ENCODE data around the gene PRSS2. TPM values are rescaled to one million over a fixed set of nuclear protein-coding genes. Genes with fewer than 3 reads are reported as not detected.

PRSS2 gene
- total RNA-seq, 1 donor from 2014 or later: not detected

GRCh38 chr7:142808802-142809583 lies 38.2 kb downstream of the PRSS2 start:
- Mint-ChIP-seq H3K4me1 (ENCODE audit: low read depth, unreplicated experiment) (peaks cover 61% of the 10 kb centered on the region), H3K4me3 (ENCODE audit: unreplicated experiment) (no peak overlapping the region), H3K36me3 (ENCODE audit: low read depth, unreplicated experiment) (peaks cover 4% of the 10 kb centered on the region), H3K27me3 (ENCODE audit: low read depth, unreplicated experiment) (peaks cover 12% of the 10 kb centered on the region), H3K27ac (ENCODE audit: unreplicated experiment) (peak overlapping the region; percentile 59), H3K9me3 (ENCODE audit: unreplicated experiment) (peaks cover 3% of the 10 kb centered on the region)
- Histone ChIP-seq H4K20me1 (ENCODE audit: insufficient read depth, low read length) (no peaks in the 10 kb centered on the region), H3K36me3 (ENCODE audit: insufficient read depth, low read length) (no peaks in the 10 kb centered on the region), H3K9ac (ENCODE audit: low read length) (peak overlapping the region; percentile 76), H3K27ac (ENCODE audit: low read depth, low read length) (peak overlapping the region; percentile 96), H2AFZ (ENCODE audit: low read depth, low read length) (no peak overlapping the region), H3K9me3 (ENCODE audit: insufficient read depth, low read depth, low read length) (no peaks in the 10 kb centered on the region), H3K4me2 (ENCODE audit: low read length) (peak overlapping the region; percentile 73), H3K4me3 (ENCODE audit: insufficient read depth, low read depth, low read length) (no peak overlapping the region), H3K27me3 (ENCODE audit: insufficient read depth, low read length) (no peaks in the 10 kb centered on the region), H3K4me1 (ENCODE audit: insufficient read depth, low read length) (peaks cover 62% of the 10 kb centered on the region), H3K79me2 (ENCODE audit: insufficient read depth, low read length) (no peaks in the 10 kb centered on the region)
- DNase-seq (ENCODE audit: low read depth): peak; percentile 79
- TF ChIP-seq CTCF (IDR thresholded peaks at IDR 0.05; ENCODE audit: insufficient read depth, low read depth, low read length) (no peak), EZH2 (IDR thresholded peaks at IDR 0.05; ENCODE audit: insufficient read depth, low read length) (no peak)
- FAIRE-seq: no peak

- Histone ChIP-seq H3K4me2 (ENCODE audit: low read length) (peak overlapping the region; percentile 73), H3K4me3 (ENCODE audit: insufficient read depth, low read depth, low read length) (no peak overlapping the region), H3K9ac (ENCODE audit: low read length) (peak overlapping the region; percentile 58), H3K4me1 (ENCODE audit: insufficient read depth, low read length) (peaks cover 64% of the 10 kb centered on the region), H3K27me3 (ENCODE audit: insufficient read depth, low read length) (no peaks in the 10 kb centered on the region), H3K27ac (ENCODE audit: low read depth, low read length) (peak overlapping the region; percentile 96), H3K36me3 (ENCODE audit: insufficient read depth, low read length) (no peaks in the 10 kb centered on the region), H4K20me1 (ENCODE audit: insufficient read depth, low read length) (no peaks in the 10 kb centered on the region), H3K79me2 (ENCODE audit: insufficient read depth, low read length) (no peaks in the 10 kb centered on the region), H3K9me3 (ENCODE audit: insufficient read depth, low read depth, low read length) (no peaks in the 10 kb centered on the region), H2AFZ (ENCODE audit: low read depth, low read length) (no peak overlapping the region)
- Mint-ChIP-seq H3K27ac (ENCODE audit: unreplicated experiment) (peak overlapping the region; percentile 59), H3K36me3 (ENCODE audit: low read depth, unreplicated experiment) (no peaks in the 10 kb centered on the region), H3K4me3 (ENCODE audit: unreplicated experiment) (no peak overlapping the region), H3K4me1 (ENCODE audit: low read depth, unreplicated experiment) (peaks cover 66% of the 10 kb centered on the region), H3K27me3 (ENCODE audit: low read depth, unreplicated experiment) (peaks cover 9% of the 10 kb centered on the region), H3K9me3 (ENCODE audit: unreplicated experiment) (no peaks in the 10 kb centered on the region)
- no peak for DNase-seq (ENCODE audit: low read depth)
- no peak for TF ChIP-seq CTCF (IDR thresholded peaks at IDR 0.05; ENCODE audit: insufficient read depth, low read depth, low read length)
- no peak for TF ChIP-seq EZH2 (IDR thresholded peaks at IDR 0.05; ENCODE audit: insufficient read depth, low read length)
- FAIRE-seq: no peak
Measured at GRCh38 chr7:142809671-142810070, 38.9 kb downstream of the PRSS2 start.

- FAIRE-seq (no peak), DNase-seq (ENCODE audit: low read depth) (peak; percentile 44)
- H3K4me1 ChIP-seq (ENCODE audit: insufficient read depth, low read length): peaks cover 63% of the 10 kb centered on the region
- no peaks in the 10 kb centered on the region for H3K36me3 Mint-ChIP-seq (ENCODE audit: low read depth, unreplicated experiment)
- H3K9me3 ChIP-seq (ENCODE audit: insufficient read depth, low read depth, low read length): no peaks in the 10 kb centered on the region
- H4K20me1 ChIP-seq (ENCODE audit: insufficient read depth, low read length): no peaks in the 10 kb centered on the region
- H3K27ac ChIP-seq (ENCODE audit: low read depth, low read length): no peak overlapping the region
- H3K27ac Mint-ChIP-seq (ENCODE audit: unreplicated experiment): no peak overlapping the region
- H3K9me3 Mint-ChIP-seq (ENCODE audit: unreplicated experiment): no peaks in the 10 kb centered on the region
- peaks cover 1% of the 10 kb centered on the region for H3K27me3 Mint-ChIP-seq (ENCODE audit: low read depth, unreplicated experiment)
- H3K4me3 Mint-ChIP-seq (ENCODE audit: unreplicated experiment): no peak overlapping the region
- H2AFZ ChIP-seq (ENCODE audit: low read depth, low read length): no peak overlapping the region
- no peak overlapping the region for H3K4me3 ChIP-seq (ENCODE audit: insufficient read depth, low read depth, low read length)
- no peak overlapping the region for H3K4me2 ChIP-seq (ENCODE audit: low read length)
- no peak overlapping the region for H3K9ac ChIP-seq (ENCODE audit: low read length)
- H3K27me3 ChIP-seq (ENCODE audit: insufficient read depth, low read length): no peaks in the 10 kb centered on the region
- TF ChIP-seq CTCF (IDR thresholded peaks at IDR 0.05; ENCODE audit: insufficient read depth, low read depth, low read length) (peak; percentile 77), EZH2 (IDR thresholded peaks at IDR 0.05; ENCODE audit: insufficient read depth, low read length) (no peak)
- H3K79me2 ChIP-seq (ENCODE audit: insufficient read depth, low read length): no peaks in the 10 kb centered on the region
- peaks cover 70% of the 10 kb centered on the region for H3K4me1 Mint-ChIP-seq (ENCODE audit: low read depth, unreplicated experiment)
- H3K36me3 ChIP-seq (ENCODE audit: insufficient read depth, low read length): no peaks in the 10 kb centered on the region
Measured at GRCh38 chr7:142811154-142811737, 40.5 kb downstream of the PRSS2 start.

Measured in astrocyte (in vitro differentiated cells and primary cell).